HL-60/S4 treated with retinoic acid at 250 ng/mL for 4 days and 3 days (cell line): ENCODE results near the gene EPHA4.

Experiments
- in situ Hi-C: fragments of 300-500 bp; cut with MboI; formaldehyde crosslinking; loops from 2 replicates; pipeline ENCODE4 v1.7.0; 2022; ENCODE audit warnings: low sequenced_read_pairs

Gene EPHA4

GRCh38 chr2:221572821-221573429 is 821 bp upstream of the EPHA4 start:
- in situ Hi-C loops: loop anchor here (25.0 kb wide), 1 partner anchor 886 kb away; no protein-coding TSS in a partner anchor

DNA sequence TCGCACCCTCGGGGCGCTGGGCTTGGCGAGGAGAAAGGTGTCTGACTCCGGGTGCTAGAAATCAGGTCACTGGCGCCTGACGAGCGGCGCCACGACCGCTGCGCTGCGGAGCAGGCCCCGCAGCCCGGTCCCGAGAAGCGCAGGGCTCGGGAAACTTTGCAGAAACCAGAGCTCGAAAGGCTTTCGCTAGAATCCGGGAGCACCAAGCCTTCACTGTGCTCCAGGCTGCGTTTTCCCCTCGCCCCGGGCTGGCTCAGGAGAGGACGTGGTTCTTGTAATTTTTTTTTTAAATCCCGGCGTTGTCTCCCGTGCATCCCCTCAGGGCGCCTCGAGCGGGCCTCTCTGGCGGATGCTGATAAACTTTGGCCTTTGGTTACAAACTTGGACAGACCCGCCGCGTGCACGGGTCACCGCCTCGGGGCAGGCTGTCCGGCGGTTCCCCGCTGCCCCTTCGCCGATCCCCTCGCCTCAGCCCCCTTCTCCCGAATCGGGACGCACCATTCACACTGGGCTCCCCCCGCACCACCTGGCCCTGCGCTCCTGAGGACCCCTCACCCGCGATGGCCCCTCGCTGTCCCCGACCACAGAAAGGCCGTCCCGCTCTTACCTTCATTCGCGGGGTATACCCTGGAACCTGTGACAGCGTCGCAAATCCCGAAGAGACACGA is 419 bp downstream of the EPHA4 start:
- in situ Hi-C loops: loop anchor here (25.0 kb wide), 1 partner anchor 884 kb away; no protein-coding TSS in a partner anchor

GRCh38 chr2:221571025-221571550 is 1.0 kb downstream of the EPHA4 start:
- in situ Hi-C loops: loop anchor here (25.0 kb wide), 1 partner anchor 884 kb away; no protein-coding TSS in a partner anchor

- in situ Hi-C loops: loop anchor here (25.0 kb wide), 1 partner anchor 883 kb away; no protein-coding TSS in a partner anchor
Measured at GRCh38 chr2:221570321-221570935, 1.7 kb downstream of the EPHA4 start.

DNA sequence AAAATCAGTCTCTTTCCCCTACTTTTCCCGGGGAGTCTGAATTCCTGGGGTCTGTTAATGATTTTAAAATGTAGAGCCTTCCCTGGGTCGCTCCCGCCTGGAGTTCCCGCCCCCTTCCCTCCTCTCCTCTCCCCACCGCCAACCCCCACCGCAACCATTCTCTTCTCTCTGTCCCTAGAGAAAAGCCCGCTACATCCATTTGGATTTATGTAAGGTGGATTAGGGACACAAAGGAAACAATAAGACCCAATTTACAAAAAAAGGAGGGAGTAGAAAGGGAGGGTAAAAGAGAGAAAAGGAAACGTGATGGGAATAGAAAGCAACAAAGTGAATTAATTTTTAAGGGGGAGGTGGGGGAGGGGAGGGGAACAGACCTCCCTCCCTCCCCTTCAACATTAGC is 2.2 kb downstream of the EPHA4 start:
- in situ Hi-C loops: loop anchor here (25.0 kb wide), 1 partner anchor 883 kb away; no protein-coding TSS in a partner anchor

DNA sequence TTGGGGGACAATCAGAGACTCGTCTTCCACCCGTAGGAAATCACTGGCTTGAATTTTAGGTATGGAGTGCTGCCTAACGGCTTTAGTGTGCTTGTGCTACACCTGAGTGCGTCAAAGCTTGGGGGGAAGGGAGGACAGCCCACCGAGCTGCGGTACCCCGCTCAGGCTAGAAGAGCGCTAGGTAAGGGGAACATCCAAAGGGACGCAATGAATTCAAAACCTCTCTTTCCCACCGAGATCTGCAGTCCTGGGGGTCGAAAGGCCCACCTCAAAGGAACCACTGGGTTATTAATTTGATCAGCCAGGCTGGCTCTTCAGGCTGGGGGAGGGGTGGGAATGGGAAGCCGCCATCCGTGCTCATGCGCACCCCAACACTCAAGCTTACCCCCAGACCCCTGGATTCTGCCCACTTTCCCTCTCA is 2.7 kb downstream of the EPHA4 start:
- in situ Hi-C loops: loop anchor here (25.0 kb wide), 1 partner anchor 882 kb away; no protein-coding TSS in a partner anchor

DNA sequence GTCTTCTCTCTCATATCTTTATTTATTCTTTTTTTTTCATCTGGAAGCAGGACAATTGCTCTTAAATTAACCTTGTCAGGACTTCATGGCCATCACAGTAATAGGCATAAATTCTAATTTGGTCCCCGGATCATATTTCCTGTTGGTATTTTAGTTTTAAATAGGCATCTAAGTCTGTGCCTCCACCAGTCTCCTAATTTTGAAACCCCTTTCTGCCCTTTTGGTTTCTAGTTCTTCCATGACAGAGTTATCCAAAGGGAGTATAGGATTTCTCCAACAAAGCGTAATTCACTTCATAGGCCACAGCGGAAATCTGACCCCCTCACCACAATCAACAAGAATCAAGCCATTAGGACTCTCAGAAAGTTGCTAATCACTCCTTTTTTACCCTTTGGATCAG is 3.8 kb downstream of the EPHA4 start:
- in situ Hi-C loops: loop anchor here (25.0 kb wide), 1 partner anchor 881 kb away; no protein-coding TSS in a partner anchor

- in situ Hi-C loops: loop anchor here (25.0 kb wide), 1 partner anchor 881 kb away; no protein-coding TSS in a partner anchor
Measured at GRCh38 chr2:221567809-221568208, 4.3 kb downstream of the EPHA4 start.

GRCh38 chr2:221567231-221567760 is 4.8 kb downstream of the EPHA4 start:
- in situ Hi-C loops: loop anchor here (25.0 kb wide), 1 partner anchor 880 kb away; no protein-coding TSS in a partner anchor

- in situ Hi-C loops: loop anchor here (25.0 kb wide), 1 partner anchor 876 kb away; no protein-coding TSS in a partner anchor
Measured at GRCh38 chr2:221563270-221563985, 8.7 kb downstream of the EPHA4 start.

- in situ Hi-C loops: loop anchor here (25.0 kb wide), 1 partner anchor 875 kb away; no protein-coding TSS in a partner anchor
Measured at GRCh38 chr2:221562226-221562625, 9.9 kb downstream of the EPHA4 start.

DNA sequence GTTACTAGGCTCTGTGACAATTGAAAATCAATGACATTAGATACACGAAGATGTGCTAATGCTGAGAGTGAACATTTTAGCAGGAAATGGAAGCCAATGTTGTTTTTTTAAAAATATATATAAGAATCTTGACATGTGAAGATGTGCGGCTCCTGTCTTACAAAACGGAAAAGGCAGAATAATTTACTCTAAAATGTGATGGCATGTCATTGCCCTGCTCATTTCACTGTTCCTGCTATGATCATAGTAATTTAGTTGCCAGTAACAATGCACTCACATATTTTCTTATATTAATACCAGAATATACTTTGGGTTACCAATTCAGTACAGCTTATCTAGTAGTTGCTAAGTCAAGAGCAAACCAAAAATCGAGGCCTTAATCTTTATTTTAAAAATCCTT is 10.3 kb downstream of the EPHA4 start:
- in situ Hi-C loops: loop anchor here (25.0 kb wide), 1 partner anchor 874 kb away; no protein-coding TSS in a partner anchor

DNA sequence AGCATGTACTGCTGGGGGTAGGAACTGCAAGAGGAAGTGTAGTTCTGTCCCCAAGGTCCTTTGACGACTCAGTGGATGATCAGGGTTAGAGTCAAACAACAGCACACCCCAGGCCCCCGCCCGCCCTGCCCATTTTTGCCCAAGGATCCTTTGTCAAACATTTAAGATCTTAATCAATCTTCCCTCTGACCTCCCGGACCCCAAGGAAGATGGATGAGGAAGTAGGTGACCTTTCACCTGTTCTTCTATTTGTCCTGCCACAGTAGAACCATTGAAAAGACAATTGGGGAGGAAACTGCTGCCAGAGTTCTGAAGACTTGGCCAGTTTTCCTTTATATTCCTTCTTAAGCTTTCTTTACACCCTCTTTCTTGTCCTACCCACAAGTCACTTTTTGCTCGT is 12.1 kb downstream of the EPHA4 start:
- in situ Hi-C loops: loop anchor here (25.0 kb wide), 1 partner anchor 873 kb away; no protein-coding TSS in a partner anchor

DNA sequence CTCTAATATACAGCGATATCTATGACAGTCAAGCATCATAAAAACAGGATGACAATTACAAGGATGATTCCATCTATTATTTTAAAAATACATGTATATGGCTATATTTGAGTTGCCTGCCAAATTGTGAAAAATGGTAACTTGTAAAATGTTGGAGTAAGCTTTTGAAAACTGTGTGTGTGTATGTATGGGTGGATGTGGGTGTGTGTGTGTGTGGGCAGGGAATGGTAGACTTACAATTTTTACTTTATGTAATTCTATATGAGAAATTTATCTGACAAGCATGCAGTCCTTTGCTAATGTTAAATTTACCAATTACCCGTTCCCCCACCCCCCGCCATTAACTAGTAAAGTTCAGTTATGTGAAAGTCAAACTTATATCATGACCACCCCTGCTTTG is 14.0 kb downstream of the EPHA4 start:
- in situ Hi-C loops: loop anchor here (25.0 kb wide), 1 partner anchor 871 kb away; no protein-coding TSS in a partner anchor

GRCh38 chr2:221555494-221555846 is 16.6 kb downstream of the EPHA4 start:
- in situ Hi-C loops: loop anchor here (25.0 kb wide), 1 partner anchor 868 kb away; no protein-coding TSS in a partner anchor

DNA sequence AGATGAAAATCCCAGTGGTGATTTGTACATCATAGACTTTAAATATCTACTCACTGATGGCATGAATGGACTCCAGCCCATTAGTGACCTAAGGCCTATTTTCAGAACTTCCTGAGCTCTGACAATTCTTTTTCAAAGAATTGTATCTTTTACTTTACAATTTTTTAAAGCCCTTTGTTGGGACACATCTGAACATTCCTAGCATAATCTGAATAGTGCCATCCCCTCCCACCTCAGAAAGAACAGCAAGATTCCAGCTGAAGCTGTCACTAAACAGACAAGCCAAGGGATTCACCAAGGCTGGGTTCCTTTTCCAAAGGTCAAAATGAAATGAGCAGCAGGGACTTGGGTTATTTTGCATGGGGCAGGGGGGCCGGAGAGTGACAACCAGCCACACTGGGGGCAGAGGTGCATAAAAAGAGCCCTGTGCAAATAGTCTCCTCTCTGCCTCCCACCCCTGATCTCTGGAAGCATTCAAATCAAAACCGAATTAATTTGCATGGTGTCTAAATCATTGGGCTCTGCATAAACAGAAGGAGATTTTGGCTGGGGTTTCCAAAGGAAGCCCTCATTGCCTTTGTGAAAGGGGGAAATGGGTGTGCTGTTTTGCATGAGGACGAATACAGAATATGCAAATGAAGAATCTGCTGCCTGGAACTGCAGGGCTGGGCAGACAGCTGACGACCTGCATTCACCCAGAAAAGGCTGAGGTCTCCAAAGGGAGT is 17.2 kb downstream of the EPHA4 start:
- in situ Hi-C loops: loop anchor here (25.0 kb wide), 1 partner anchor 868 kb away; no protein-coding TSS in a partner anchor

GRCh38 chr2:221553333-221553732 is 18.8 kb downstream of the EPHA4 start:
- in situ Hi-C loops: loop anchor here (25.0 kb wide), 1 partner anchor 866 kb away; no protein-coding TSS in a partner anchor

- in situ Hi-C loops: loop anchor here (25.0 kb wide), 1 partner anchor 865 kb away; no protein-coding TSS in a partner anchor
Measured at GRCh38 chr2:221552291-221552690, 19.8 kb downstream of the EPHA4 start.

DNA sequence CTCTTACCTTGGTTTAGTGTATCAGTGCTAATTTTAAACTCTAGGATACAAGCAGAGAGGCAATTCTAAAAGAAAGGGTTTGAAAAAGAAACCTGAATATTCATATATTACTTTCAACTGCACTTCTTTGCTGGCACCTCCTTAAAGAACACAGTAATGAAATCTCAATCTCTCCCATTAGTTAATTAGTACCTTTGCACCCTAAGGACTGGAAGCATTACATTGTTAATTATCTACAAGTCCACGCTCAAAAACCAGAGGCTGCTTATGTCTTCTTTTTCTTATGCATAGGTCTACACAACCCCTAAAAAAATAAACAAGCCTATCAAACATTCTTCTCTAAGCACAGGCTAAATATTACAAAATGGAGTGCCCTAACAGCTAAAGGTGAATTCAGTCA is 20.2 kb downstream of the EPHA4 start:
- in situ Hi-C loops: loop anchor here (25.0 kb wide), 1 partner anchor 865 kb away; no protein-coding TSS in a partner anchor
